ENCODE data around the gene WIPF3.
A peak's percentile ranks its signal among the peaks of the same experiment; 100 is the strongest.

Gene WIPF3

DNA sequence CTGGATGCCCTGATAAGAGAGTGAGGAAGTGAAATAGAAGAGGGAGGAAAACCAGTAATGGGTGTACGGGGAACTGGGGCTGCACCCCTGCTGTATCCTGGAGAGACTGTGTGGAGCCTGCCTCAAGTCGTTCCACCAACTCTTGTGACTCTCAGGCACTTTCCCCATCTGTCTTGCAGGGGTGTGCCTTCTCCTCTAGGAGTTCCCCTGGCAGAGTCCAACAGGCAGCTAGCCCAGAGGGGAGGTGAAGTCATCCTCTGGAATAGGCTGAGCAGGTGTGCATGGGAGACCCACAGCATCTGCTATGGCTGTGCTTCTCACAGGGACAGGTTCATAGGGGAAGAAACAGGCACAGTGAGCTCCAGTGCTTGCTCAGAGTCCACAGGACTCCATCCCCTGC, 46.8 kb downstream of the WIPF3 start:
- TF ChIP-seq, protein P1, sequence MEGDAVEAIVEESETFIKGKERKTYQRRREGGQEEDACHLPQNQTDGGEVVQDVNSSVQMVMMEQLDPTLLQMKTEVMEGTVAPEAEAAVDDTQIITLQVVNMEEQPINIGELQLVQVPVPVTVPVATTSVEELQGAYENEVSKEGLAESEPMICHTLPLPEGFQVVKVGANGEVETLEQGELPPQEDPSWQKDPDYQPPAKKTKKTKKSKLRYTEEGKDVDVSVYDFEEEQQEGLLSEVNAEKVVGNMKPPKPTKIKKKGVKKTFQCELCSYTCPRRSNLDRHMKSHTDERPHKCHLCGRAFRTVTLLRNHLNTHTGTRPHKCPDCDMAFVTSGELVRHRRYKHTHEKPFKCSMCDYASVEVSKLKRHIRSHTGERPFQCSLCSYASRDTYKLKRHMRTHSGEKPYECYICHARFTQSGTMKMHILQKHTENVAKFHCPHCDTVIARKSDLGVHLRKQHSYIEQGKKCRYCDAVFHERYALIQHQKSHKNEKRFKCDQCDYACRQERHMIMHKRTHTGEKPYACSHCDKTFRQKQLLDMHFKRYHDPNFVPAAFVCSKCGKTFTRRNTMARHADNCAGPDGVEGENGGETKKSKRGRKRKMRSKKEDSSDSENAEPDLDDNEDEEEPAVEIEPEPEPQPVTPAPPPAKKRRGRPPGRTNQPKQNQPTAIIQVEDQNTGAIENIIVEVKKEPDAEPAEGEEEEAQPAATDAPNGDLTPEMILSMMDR (IDR thresholded peaks at IDR 0.05; ENCODE audit: low read depth, low read length) = no peak
- DNase-seq (ENCODE audit: low read depth in 2 of 2) = no peak
- no peak overlapping the region for H3K4me3 ChIP-seq (replicated peaks in 1 of 2; ENCODE audit: low read depth in 2 of 2, low read length in 2 of 2)

DNA sequence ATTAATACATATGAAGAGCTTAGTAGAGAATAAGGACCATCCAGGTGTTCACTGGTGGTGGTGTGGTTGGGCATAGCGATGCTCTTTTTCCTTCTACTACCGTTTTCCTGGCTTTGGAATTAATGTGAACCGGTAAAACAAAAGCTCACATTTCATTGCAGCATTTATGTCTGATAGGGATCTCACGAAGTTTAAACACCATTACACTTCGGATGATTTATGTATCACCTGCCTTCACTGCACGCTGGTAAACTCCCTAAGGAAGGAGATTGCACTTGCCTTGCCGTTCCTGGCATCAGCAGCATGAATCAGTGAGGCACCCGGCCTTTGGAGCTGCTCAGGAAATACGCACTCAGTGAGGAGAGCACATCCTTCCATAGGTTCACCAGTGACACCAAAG, 47.5 kb downstream of the WIPF3 start:
- DNase-seq (ENCODE audit: low read depth in 2 of 2) = no peak
- TF ChIP-seq, protein P1 (IDR thresholded peaks at IDR 0.05; ENCODE audit: low read depth, low read length) = no peak
- no peak overlapping the region for H3K4me3 ChIP-seq (replicated peaks in 1 of 2; ENCODE audit: low read depth in 2 of 2, low read length in 2 of 2)

DNA sequence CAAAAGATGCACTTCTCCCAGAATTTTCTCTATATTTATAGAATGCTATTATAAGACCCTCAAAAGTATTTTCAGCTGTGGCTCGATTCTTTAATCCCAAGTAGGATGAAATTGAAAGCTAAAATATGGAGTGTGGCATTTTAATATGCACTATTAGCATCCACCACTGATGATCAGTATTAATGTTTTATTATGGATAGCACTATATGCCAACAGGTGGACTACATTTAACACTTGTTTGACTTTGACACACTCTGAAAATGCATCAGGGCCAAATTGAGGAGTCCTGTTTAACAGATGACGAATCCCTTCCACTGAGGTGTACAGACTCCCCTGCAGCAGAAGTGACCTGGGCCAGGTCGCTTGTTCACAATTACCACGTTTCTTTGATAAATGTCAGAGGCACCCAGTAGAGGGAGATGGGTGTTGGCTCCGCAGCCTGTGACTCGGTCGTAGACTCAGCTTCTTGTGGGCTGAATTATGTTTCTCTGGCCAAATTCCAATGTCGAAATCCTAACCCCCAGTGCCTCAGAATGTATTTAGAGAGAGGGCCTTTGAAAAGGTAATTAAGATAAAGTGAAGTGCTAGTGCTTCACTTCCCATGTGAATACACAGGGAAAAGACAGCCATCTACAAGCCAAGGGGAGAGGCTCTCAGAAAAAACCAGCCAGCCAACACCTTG, 48.1 kb downstream of the WIPF3 start:
- TF ChIP-seq, protein P1 (IDR thresholded peaks at IDR 0.05; ENCODE audit: low read depth, low read length) = peak; percentile 1
- peak; percentile 22 to 55 for DNase-seq (ENCODE audit: low read depth in 2 of 2)
- H3K4me3 ChIP-seq (replicated peaks in 1 of 2; ENCODE audit: low read depth in 2 of 2, low read length in 2 of 2) = no peak overlapping the region

DNA sequence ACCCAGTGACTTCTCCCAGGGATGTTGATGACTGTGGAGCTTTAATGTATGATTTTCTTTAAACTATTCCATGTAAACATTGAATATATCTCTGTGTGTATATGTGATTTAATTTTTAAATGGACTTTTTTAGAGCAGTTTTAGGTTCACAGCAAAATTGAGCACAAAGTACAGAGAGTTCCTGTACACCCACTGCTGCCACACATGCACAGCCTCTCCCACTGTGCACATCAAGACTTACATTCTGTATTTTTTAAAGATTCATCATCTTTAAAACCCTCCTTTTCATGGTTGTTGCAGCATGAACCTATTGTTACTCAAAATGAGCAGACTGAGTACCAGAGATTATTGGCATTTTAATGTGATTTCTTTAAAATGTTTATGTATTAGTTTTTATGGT, 51.3 kb downstream of the WIPF3 start:
- DNase-seq (ENCODE audit: low read depth in 2 of 2) = no peak
- TF ChIP-seq, protein P1 (IDR thresholded peaks at IDR 0.05; ENCODE audit: low read depth, low read length) = no peak
- no peak overlapping the region for H3K4me3 ChIP-seq (replicated peaks in 1 of 2; ENCODE audit: low read depth in 2 of 2, low read length in 2 of 2)

DNA sequence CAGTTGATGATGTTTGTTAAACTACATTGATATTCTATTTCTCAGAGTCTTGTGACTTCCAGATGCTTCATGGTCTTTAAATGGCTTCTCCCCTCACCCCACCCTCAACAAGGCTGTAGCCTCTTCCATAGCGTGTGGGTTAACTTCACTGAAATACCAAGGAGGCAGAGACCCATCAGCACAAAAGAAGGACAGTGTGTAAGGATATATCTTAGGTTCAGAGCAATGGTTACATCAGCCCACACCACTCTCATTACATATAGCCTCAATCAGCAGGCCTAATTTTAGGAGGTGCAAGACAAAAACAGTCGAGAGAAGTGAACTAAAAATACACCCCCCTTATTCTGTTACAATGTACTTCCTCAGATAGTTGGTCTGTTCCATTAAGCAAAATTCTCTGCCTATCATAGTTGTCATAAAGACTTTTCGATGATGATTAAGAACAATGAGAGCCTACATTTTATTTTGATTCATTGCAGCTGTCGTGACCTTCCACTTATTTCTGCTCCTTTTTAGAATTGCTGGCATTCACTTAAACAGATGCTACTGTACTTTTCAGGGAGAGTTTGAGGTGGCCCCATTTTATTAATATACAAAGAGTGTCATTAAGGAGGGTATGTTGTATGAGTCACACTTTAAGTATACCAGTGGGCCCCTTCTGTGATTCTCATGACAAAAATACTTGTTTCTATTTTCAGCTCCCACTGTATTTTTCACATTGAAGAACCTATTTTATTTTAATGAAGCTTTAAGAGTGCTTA, 52.1 kb downstream of the WIPF3 start:
- TF ChIP-seq, protein P1 (IDR thresholded peaks at IDR 0.05; ENCODE audit: low read depth, low read length) = no peak
- H3K4me3 ChIP-seq (replicated peaks in 1 of 2; ENCODE audit: low read depth in 2 of 2, low read length in 2 of 2) = no peak overlapping the region

DNA sequence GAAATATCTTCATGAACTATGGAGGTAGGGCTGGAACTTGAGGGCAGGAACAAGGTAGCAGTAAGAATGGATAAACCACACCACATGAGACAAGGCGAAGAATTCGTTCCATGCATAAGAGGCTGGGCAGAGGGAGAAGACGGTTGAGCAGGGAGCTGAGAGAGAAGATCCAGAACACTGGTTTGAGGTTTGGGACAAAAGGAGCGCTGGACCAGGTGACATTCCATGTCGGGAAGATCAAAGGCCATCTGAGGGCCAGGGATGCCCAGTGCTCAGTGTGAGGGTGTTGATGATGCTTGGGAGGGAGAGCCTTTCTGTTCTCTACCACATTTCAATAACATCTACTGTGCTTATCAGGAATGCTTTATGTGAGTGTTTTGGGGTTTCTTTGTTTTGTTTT, 52.8 kb downstream of the WIPF3 start:
- H3K4me3 ChIP-seq (replicated peaks in 1 of 2; ENCODE audit: low read depth in 2 of 2, low read length in 2 of 2) = no peak overlapping the region
- TF ChIP-seq, protein P1 (IDR thresholded peaks at IDR 0.05; ENCODE audit: low read depth, low read length) = no peak
- DNase-seq (ENCODE audit: low read depth in 2 of 2) = no peak

More for the DNA sequence above, 52.1 kb downstream of the WIPF3 start:
- DNase-seq (ENCODE audit: low read depth in 2 of 2) = no peak
